ENCODE results near the gene CHST13.

DNA sequence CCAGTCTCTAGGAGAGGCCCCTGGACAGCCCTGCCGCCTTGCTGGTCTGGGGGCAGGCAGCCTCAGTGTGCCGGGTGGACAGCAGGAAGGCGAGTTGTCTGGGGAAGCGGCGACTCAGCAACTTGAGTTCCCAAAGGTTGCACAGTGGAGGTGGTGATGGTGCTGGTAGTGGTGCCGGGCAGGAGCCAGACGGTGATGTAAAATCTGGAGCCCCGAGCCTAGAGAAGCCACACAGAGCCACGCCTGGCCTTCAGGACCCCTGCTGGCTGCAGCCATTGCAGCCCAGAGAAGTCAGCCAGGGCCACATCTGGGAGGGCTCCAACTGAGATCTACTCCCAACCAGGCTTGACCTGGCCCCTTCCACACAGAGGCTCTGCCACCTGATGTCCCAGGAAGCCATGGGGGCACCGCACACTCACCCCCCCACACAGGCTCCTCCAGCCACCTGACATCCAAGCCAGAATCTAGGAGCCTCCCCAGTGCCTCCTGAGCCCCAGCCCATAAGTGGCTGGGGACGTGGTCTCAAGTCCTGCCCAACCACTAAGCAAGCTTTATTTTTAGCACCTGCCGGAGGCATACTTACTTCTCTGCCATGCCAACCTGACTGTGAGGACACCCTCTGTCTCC is 26.0 kb downstream of the CHST13 start:
- no peak for TF ChIP-seq POLR2A (IDR thresholded peaks at IDR 0.05)
- TF ChIP-seq, protein P1, sequence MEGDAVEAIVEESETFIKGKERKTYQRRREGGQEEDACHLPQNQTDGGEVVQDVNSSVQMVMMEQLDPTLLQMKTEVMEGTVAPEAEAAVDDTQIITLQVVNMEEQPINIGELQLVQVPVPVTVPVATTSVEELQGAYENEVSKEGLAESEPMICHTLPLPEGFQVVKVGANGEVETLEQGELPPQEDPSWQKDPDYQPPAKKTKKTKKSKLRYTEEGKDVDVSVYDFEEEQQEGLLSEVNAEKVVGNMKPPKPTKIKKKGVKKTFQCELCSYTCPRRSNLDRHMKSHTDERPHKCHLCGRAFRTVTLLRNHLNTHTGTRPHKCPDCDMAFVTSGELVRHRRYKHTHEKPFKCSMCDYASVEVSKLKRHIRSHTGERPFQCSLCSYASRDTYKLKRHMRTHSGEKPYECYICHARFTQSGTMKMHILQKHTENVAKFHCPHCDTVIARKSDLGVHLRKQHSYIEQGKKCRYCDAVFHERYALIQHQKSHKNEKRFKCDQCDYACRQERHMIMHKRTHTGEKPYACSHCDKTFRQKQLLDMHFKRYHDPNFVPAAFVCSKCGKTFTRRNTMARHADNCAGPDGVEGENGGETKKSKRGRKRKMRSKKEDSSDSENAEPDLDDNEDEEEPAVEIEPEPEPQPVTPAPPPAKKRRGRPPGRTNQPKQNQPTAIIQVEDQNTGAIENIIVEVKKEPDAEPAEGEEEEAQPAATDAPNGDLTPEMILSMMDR (IDR thresholded peaks at IDR 0.05): no peak
